Measurements from ENCODE around the gene SLC43A2.
"Not testable (repeated sequence)": the region's sequence is repeated elsewhere in the genome, so short reads cannot be mapped to it uniquely, and the experiment has no call there.

Gene SLC43A2

GRCh38 chr17:1590029-1590746 lies 38.4 kb downstream of the SLC43A2 start:
- DNase-seq (ENCODE audit: low spot score), result no peak

GRCh38 chr17:1588821-1589585 lies 39.6 kb downstream of the SLC43A2 start:
- no peak for DNase-seq (ENCODE audit: low spot score)

- no peak for DNase-seq (ENCODE audit: low spot score)
Measured at GRCh38 chr17:1584167-1584566, 44.5 kb downstream of the SLC43A2 start.

DNA sequence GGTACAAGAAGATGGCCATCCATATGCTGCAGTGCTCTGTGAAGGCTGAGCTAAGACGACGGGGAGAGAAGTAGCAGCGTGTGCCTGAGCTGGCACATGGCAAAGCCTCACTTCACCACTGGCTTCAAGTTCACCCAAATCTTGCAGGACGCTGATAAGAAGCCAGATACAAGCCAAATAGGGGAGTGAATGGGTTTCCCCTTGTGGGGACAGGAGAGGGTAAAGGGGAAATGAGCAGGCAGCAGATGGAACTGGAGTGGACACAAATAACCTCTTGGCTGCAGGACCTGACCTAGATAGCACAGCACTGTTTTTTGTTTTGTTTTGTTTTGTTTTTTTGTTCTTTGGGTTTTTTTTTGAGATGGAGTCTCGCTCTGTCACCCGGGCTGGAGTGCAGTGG lies 45.1 kb downstream of the SLC43A2 start:
- DNase-seq (ENCODE audit: low spot score), result no peak

DNA sequence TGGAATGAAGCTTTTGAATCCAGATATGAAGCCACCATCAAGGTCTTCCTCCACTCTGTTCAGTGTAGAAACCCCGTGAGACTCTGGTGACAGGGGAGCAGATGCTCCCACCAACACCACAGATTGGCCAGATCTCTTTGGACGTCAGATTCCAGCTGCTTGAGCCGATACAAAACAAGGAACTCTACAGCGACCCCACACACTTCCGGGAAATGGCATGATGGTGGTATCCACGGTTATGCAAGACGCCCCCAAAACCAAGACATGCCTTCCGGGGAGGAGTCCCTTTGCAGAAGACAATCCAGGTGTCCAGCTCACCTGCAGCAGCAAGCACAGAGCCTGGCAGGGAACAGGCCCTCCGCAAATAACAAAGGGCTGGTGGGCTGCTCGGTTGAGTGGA lies 46.3 kb downstream of the SLC43A2 start:
- no peak for DNase-seq (ENCODE audit: low spot score)

- no peak for DNase-seq (ENCODE audit: low spot score)
Measured at GRCh38 chr17:1580979-1581676, 47.5 kb downstream of the SLC43A2 start.

DNA sequence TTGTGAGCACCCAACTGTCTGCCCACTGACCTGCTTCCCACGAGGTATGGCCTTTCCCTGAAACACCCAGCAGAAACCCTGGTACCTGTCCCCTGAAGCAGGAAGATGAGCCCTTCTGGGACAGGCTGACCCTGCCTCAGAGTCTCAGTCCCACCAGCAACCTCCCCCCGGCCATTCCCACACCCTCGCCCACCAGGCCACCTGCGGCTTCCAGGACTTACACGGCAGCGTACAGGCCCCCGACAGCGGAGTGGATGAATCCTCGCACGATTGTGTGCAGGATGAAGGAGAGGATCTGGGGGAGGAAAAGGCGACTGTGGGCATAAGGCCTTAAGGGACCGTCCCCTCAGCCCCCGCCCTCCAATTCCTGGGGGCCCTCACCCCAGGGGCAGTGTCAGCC lies 50.6 kb downstream of the SLC43A2 start:
- no peak for DNase-seq (ENCODE audit: low spot score)

DNA sequence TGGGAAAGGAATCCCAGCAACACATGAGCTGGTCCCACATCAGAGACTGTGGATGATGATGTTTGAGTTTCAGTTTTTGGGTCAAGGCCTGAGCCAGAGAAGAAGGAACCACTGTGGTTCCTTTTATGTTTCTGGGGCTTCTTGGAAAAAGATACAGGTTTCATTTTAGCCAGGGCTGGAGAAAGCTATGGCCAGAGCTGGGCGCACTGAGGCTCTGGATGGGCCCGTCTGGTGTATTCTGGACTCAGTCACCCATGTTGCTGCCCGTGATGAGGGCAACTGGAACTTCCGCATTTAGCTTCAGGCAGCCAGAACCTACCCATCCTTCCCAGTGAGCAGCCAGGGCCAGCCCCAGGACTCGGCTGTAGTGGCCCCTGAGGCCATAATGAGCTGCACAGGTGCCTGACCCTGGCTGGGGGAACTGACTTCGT lies 51.0 kb downstream of the SLC43A2 start:
- DNase-seq (ENCODE audit: low spot score), result no peak

GRCh38 chr17:1577182-1577581 lies 51.5 kb downstream of the SLC43A2 start:
- peak; percentile 89 for DNase-seq (ENCODE audit: low spot score)

- no peak for DNase-seq (ENCODE audit: low spot score)
Measured at GRCh38 chr17:1576500-1576899, 52.1 kb downstream of the SLC43A2 start.

- DNase-seq (ENCODE audit: low spot score), result no peak
Measured at GRCh38 chr17:1574697-1575471, 53.8 kb downstream of the SLC43A2 start.

- DNase-seq (ENCODE audit: low spot score), result peak; percentile 92
Measured at GRCh38 chr17:1573932-1574696, 54.5 kb downstream of the SLC43A2 start.

GRCh38 chr17:1572646-1573045 lies 56.0 kb downstream of the SLC43A2 start:
- not testable (repeated sequence) for DNase-seq (ENCODE audit: low spot score)

- DNase-seq (ENCODE audit: low spot score), result no peak
Measured at GRCh38 chr17:1571341-1571704, 57.3 kb downstream of the SLC43A2 start.

DNA sequence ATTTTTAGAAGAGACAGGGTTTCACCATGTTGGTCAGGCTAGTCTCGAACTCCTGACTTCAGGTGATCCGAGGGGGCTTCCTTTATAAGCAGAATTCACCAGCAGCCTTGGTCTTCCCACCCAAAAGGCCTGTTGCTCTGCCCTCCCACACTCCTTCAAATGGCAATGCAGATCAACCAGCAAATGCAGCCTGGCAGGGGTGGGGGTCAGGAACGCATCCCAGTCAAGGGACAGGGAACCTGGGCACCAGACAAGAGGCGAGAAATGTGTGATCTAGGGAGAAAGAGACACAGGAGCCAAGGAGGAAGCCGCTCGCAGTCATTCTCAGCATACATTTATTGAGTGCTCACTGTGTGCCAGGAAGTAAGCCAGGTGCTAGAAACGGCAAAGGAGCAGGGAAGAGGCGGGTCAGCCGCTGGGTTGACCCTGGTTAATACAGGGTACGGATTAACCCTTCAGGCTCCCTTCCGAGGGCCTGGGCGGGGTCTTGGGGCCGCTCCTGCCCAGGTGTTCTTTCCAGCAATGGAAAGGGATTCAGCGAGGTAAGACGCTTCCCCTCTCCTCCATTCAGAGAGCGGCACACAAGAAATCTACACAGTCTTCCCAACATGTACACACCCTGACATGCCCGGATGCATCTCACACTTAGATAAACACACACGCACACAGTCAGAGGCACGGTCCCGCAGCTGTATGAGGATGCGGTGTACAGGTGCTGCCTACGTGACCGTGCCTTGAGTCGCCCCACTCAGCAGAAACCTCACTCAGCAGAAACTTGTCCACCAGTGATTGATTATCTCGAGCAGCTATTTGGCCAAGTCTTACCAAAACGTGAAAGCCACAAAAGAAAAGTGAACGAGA lies 59.5 kb downstream of the SLC43A2 start:
- DNase-seq (ENCODE audit: low spot score), result no peak

DNA sequence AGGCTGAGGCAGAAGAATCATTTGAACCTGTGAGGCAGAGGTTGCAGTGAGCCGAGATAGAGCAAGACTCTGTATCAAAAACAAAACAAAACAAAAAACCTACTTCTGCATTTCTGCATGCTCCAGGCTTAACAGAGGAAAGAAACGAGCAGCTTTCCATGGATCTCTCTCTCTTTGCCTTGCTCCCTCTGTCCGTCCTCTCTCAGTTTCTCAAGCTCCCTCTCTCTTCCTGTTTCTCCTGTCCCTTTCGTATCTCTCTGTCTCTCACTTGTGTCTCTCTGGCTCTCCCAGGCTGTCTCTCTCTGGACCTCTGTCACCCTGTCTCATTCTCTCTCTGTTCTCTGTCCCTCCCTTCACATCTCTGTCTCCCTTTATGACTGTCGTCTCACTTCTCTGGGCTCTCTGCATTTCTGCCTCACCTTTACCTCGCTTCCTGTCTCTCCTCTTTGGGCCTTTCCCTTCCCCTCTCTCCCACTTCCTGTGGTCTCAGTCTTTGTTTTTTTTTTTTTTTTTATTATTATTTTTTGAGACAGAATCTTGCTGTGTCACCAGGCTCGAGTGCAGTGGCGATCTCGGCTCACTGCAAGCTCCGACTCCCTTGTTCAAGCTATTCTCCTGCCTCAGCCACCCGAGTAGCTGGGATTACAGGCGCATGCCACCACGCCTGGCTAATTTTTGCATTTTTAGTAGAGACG lies 62.0 kb downstream of the SLC43A2 start:
- DNase-seq (ENCODE audit: low spot score), result no peak

DNA sequence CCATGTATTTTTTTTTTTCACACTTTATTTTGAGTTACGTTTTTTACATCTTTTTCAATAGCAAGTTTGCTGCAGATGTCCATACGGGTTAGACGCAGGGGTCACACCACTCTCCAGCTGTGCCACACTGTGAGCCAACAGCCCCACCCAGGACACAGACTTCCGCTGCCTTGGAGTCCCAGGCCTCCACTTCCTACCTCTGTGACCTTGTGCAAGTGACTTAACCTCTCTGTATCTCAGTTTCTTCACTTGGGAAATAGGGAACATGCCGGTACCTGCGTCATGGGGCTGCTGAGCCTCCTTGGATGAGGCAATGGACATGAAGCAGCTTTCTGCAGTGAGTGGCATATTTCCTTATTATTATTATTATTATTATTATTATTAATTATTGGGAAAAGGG lies 62.8 kb downstream of the SLC43A2 start:
- no peak for DNase-seq (ENCODE audit: low spot score)

GRCh38 chr17:1563786-1564613 lies 64.6 kb downstream of the SLC43A2 start:
- no peak for DNase-seq (ENCODE audit: low spot score)

- not testable (repeated sequence) for DNase-seq (ENCODE audit: low spot score)
Measured at GRCh38 chr17:1563471-1563785, 65.2 kb downstream of the SLC43A2 start.
